ENCODE measurements around the gene KNG1. TPM values are rescaled to one million over a fixed set of nuclear protein-coding genes. Genes with fewer than 3 reads are reported as not detected.

Gene KNG1
- total RNA-seq, 1 donor from 2014 or later = not detected

DNA sequence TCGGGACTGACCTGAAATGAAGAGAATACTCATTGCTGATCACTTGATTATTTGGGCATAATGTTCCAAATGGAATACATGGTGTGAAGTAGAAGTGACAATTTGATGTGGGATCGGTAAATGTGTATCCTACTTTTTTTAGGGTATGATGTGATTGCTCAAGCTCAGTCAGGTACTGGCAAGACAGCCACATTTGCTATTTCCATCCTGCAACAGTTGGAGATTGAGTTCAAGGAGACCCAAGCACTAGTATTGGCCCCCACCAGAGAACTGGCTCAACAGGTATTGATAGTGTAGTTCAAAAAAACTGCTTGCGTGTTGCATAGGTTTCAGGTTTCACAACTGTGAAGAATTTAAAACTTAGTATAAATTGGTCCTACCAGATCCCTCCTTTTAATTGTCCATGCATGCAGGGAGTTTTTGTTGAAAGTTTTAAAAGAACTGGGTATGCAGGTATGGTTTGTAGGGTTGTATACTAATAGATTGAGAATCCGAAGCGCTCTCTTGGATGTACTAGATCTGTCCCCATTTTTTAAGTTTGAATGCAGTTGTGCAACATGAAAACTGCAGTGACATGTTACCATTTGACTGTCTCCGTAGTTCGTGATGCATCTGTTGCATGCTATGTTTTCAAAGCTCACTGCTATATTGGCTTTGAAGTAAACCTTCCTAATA, 67.8 kb downstream of the KNG1 start:
- H3K27me3 ChIP-seq (ENCODE audit: control insufficient read depth, insufficient read depth, low read length) = no peaks in the 10 kb centered on the region
- TF ChIP-seq, protein P1, sequence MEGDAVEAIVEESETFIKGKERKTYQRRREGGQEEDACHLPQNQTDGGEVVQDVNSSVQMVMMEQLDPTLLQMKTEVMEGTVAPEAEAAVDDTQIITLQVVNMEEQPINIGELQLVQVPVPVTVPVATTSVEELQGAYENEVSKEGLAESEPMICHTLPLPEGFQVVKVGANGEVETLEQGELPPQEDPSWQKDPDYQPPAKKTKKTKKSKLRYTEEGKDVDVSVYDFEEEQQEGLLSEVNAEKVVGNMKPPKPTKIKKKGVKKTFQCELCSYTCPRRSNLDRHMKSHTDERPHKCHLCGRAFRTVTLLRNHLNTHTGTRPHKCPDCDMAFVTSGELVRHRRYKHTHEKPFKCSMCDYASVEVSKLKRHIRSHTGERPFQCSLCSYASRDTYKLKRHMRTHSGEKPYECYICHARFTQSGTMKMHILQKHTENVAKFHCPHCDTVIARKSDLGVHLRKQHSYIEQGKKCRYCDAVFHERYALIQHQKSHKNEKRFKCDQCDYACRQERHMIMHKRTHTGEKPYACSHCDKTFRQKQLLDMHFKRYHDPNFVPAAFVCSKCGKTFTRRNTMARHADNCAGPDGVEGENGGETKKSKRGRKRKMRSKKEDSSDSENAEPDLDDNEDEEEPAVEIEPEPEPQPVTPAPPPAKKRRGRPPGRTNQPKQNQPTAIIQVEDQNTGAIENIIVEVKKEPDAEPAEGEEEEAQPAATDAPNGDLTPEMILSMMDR (IDR thresholded peaks at IDR 0.05; ENCODE audit: insufficient read depth, low read length, poor library complexity, severe bottlenecking) = no peak
- DNase-seq (ENCODE audit: low read depth) = no peak
- peaks cover 2% of the 10 kb centered on the region for H3K36me3 ChIP-seq (ENCODE audit: control insufficient read depth, insufficient read depth, low read length)
- peak overlapping the region; percentile 99 for H3K4me3 ChIP-seq (ENCODE audit: low read depth, low read length)

DNA sequence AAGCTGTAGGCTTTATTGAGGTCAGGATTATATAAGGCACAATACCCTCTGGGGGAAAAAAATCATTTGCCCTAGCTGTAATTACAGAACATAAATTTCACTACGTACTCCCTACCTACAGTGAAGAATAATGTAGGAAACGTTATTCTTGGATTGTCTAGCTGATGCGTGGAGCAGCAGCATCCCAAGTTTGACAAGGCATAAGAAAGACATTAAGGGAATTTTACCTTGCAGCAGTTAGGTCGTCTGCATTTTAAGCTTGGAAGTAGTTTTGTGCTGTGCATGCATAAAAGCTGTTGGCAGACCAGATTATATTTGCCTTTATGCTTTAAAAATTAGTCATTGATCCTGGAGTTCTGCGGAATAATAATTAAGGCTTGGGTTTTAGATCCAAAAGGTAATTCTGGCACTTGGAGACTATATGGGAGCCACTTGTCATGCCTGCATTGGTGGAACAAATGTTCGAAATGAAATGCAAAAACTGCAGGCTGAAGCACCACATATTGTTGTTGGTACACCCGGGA, 68.4 kb downstream of the KNG1 start:
- Histone ChIP-seq H3K4me3 (ENCODE audit: low read depth, low read length) (peak overlapping the region; percentile 99), H3K36me3 (ENCODE audit: control insufficient read depth, insufficient read depth, low read length) (peaks cover 2% of the 10 kb centered on the region), H3K27me3 (ENCODE audit: control insufficient read depth, insufficient read depth, low read length) (no peaks in the 10 kb centered on the region)
- no peak for DNase-seq (ENCODE audit: low read depth)
- TF ChIP-seq, protein P1 (IDR thresholded peaks at IDR 0.05; ENCODE audit: insufficient read depth, low read length, poor library complexity, severe bottlenecking) = no peak

DNA sequence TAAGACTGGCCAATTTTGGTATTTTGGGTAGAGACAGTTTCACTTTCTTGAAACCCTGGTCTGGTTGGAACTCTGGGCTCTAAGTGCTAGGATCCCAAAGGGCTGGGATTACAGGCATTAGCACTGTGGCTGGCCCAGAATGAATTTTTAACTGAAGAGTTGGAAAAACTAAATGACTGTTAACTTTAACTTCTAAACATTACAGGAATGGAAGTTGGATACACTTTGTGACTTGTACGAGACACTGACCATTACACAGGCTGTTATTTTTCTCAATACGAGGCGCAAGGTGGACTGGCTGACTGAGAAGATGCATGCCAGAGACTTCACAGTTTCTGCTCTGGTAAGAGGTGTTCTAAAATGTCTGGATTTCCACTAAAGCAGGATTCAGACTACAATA, 69.8 kb downstream of the KNG1 start:
- TF ChIP-seq, protein P1 (IDR thresholded peaks at IDR 0.05; ENCODE audit: insufficient read depth, low read length, poor library complexity, severe bottlenecking) = no peak
- Histone ChIP-seq H3K36me3 (ENCODE audit: control insufficient read depth, insufficient read depth, low read length) (peaks cover 2% of the 10 kb centered on the region), H3K4me3 (ENCODE audit: low read depth, low read length) (peak overlapping the region; percentile 10), H3K27me3 (ENCODE audit: control insufficient read depth, insufficient read depth, low read length) (no peaks in the 10 kb centered on the region)
- DNase-seq (ENCODE audit: low read depth) = no peak

DNA sequence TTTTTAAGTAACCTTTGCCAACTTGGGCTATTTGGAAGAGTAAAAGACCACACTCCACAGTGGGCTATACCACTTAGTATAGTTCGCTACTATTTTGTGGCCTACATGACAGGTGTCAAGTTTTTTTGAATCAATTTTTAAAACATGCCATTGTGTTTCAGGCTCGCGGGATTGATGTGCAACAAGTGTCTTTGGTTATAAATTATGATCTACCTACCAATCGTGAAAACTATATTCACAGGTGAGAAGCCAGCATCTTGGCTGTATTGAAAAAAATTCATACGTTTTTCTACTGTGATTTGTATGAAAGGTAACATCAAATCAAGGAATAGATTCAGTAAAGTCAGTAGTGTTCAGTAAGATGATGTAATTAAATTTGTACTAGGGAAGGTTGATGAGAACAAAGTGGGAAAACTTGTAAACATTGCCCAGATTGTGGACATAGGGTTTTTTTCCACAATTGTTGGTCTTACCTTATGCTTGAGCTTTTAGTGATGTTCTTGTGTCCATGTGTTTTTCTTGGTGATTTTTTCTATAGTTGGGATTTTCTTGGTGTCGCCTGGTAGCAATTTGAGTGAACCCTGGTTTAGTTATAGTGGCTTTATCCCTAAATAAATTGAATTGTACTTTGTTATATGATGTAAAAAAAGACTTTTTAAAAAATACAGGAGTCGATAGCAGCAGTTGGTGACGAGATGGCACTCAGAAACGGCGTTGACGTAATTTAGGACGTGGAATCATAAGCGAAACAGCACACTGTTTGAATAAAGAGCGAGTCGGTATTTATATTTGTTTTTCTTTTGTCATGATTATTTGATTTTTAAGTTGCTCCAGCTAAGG, 70.7 kb downstream of the KNG1 start:
- Histone ChIP-seq H3K27me3 (ENCODE audit: control insufficient read depth, insufficient read depth, low read length) (no peaks in the 10 kb centered on the region), H3K36me3 (ENCODE audit: control insufficient read depth, insufficient read depth, low read length) (peaks cover 2% of the 10 kb centered on the region), H3K4me3 (ENCODE audit: low read depth, low read length) (no peak overlapping the region)
- no peak for DNase-seq (ENCODE audit: low read depth)
- TF ChIP-seq, protein P1 (IDR thresholded peaks at IDR 0.05; ENCODE audit: insufficient read depth, low read length, poor library complexity, severe bottlenecking) = no peak

DNA sequence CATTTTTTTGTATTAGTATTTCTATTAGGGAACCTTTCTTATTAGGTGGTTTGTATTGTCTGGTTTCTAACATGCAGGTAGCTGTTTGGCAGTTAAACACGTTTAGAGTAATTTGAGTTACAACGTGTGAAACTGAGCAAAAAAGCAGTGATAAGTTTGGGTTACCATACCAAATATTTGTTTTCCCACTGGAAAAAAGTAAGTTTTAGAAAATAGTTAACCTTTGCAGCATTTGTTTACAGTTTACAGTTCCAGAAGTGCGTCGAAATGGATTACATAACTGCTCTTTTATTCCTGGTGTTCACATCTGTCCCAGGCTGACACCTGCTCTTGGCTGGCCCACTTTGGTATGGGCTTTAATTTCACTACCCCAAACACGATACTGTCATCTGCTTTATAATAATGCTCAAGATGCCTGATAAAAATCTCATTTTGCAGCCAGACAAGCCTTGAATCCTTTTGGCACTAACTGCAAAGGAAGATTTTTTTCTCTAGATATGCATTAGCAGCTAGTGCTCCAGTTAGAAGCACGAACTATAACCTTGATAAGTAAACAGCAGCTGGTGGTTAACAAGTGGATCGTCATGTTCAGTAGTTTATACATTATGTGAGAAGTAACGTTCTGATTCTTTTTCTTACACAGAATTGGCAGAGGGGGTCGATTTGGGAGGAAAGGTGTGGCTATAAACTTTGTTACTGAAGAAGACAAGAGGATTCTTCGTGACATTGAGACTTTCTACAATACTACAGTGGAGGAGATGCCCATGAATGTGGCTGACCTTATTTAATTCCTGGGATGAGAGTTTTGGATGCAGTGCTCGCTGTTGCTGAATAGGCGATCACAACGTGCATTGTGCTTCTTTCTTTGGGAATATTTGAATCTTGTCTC, 71.6 kb downstream of the KNG1 start:
- H3K4me3 ChIP-seq (ENCODE audit: low read depth, low read length) = no peak overlapping the region
- DNase-seq (ENCODE audit: low read depth) = no peak
- no peaks in the 10 kb centered on the region for H3K27me3 ChIP-seq (ENCODE audit: control insufficient read depth, insufficient read depth, low read length)
- TF ChIP-seq, protein P1 (IDR thresholded peaks at IDR 0.05; ENCODE audit: insufficient read depth, low read length, poor library complexity, severe bottlenecking) = no peak
- peaks cover 2% of the 10 kb centered on the region for H3K36me3 ChIP-seq (ENCODE audit: control insufficient read depth, insufficient read depth, low read length)
